SK-N-MC (cell line): ENCODE results near the gene FBXL14.

Source experiments
- DNase-seq: peaks from one replicate; pipeline ENCODE4 v3.0.0-alpha.2; 2011; ENCODE audit warnings: low read depth, low spot score
- H3K27ac ChIP-seq: fragments of 200-600 bp; sonication (generic); 2 replicates; pipeline ENCODE4 v1.5.1; 2016; ENCODE audit warnings: mixed run types
- H3K36me3 ChIP-seq: fragments of 200-600 bp; sonication (generic); 2 replicates; pipeline ENCODE4 v1.6.1; 2017; ENCODE audit warnings: antibody characterized with exemption, low read length, mixed read lengths; ENCODE audit not compliant: insufficient read depth
- H3K4me3 ChIP-seq: fragments of 200-600 bp; sonication (generic); 2 replicates; pipeline ENCODE4 v1.5.1; 2016
- H3K9ac ChIP-seq: fragments of 200-600 bp; sonication (generic); 2 replicates; pipeline ENCODE4 v1.8.0; 2017; ENCODE audit warnings: mixed run types, mixed read lengths; ENCODE audit not compliant: insufficient read length
- H3K9me3 ChIP-seq: fragments of 200-600 bp; sonication (generic); 2 replicates; pipeline ENCODE4 v1.6.1; 2017; ENCODE audit warnings: low read depth, mild to moderate bottlenecking, antibody characterized with exemption, low read length, moderate library complexity, mixed read lengths
- EZH2 ChIP-seq: fragments of 200-600 bp; sonication (generic); IDR thresholded peaks from one replicate; pipeline ENCODE4 v1.6.1; 2017; ENCODE audit warnings: antibody characterized with exemption
- FOXP2 ChIP-seq: optimal IDR thresholded peaks from 2 replicates; pipeline ENCODE3; 2011; ENCODE audit warnings: mild to moderate bottlenecking, moderate library complexity; ENCODE audit not compliant: insufficient read depth; ENCODE audit errors: extremely low read length, control extremely low read depth
- POLR2AphosphoS5 ChIP-seq: IDR thresholded peaks from 2 replicates; pipeline ENCODE4 v1.6.1; 2012; ENCODE audit warnings: mild to moderate bottlenecking, low read depth, low read length, borderline replicate concordance

The FBXL14 gene

GRCh38 chr12:1544996-1545700 lies 49.2 kb downstream of the FBXL14 start:
- Histone ChIP-seq H3K9ac (no peak overlapping the region), H3K36me3 (no peaks in the 10 kb centered on the region), H3K4me3 (no peak overlapping the region), H3K27ac (no peak overlapping the region), H3K9me3 (no peaks in the 10 kb centered on the region)
- TF ChIP-seq FOXP2 (no peak), EZH2 (no peak), POLR2AphosphoS5 (no peak)
- DNase-seq = peak; percentile 14

- Histone ChIP-seq H3K27ac (no peak overlapping the region), H3K9ac (no peak overlapping the region), H3K9me3 (no peaks in the 10 kb centered on the region), H3K4me3 (no peak overlapping the region), H3K36me3 (no peaks in the 10 kb centered on the region)
- DNase-seq = no peak
- TF ChIP-seq FOXP2 (no peak), POLR2AphosphoS5 (no peak), EZH2 (no peak)
Observed at GRCh38 chr12:1542599-1542998, 51.8 kb downstream of the FBXL14 start.

GRCh38 chr12:1540690-1541089 lies 53.7 kb downstream of the FBXL14 start:
- H3K27ac ChIP-seq = no peak overlapping the region
- H3K4me3 ChIP-seq = no peak overlapping the region
- no peak for DNase-seq

GRCh38 chr12:1539135-1539534 lies 55.2 kb downstream of the FBXL14 start:
- TF ChIP-seq POLR2AphosphoS5 = no peak
- TF ChIP-seq EZH2 = no peak
- no peak for TF ChIP-seq FOXP2
- Histone ChIP-seq H3K27ac (no peak overlapping the region), H3K9ac (no peak overlapping the region), H3K9me3 (no peaks in the 10 kb centered on the region), H3K4me3 (no peak overlapping the region), H3K36me3 (no peaks in the 10 kb centered on the region)
- no peak for DNase-seq

More at GRCh38 chr12:1540690-1541089, 53.7 kb downstream of the FBXL14 start:
- H3K9ac ChIP-seq = no peak overlapping the region
- TF ChIP-seq EZH2 (no peak), POLR2AphosphoS5 (no peak), FOXP2 (no peak)
- H3K36me3 ChIP-seq = no peaks in the 10 kb centered on the region
- H3K9me3 ChIP-seq = no peaks in the 10 kb centered on the region

- Histone ChIP-seq H3K9ac (no peak overlapping the region), H3K4me3 (no peak overlapping the region), H3K9me3 (no peaks in the 10 kb centered on the region), H3K27ac (no peak overlapping the region), H3K36me3 (no peaks in the 10 kb centered on the region)
- TF ChIP-seq POLR2AphosphoS5 = no peak
- TF ChIP-seq FOXP2 = no peak
- TF ChIP-seq EZH2 = no peak
- DNase-seq = no peak
Observed at GRCh38 chr12:1536817-1537216, 57.6 kb downstream of the FBXL14 start.

- H3K9me3 ChIP-seq = no peaks in the 10 kb centered on the region
- no peak for TF ChIP-seq FOXP2
- no peak for TF ChIP-seq POLR2AphosphoS5
- no peak for TF ChIP-seq EZH2
- no peak for DNase-seq
- no peaks in the 10 kb centered on the region for H3K36me3 ChIP-seq
- H3K9ac ChIP-seq = no peak overlapping the region
- H3K4me3 ChIP-seq = no peak overlapping the region
- H3K27ac ChIP-seq = no peak overlapping the region
Observed at GRCh38 chr12:1534748-1535147, 59.6 kb downstream of the FBXL14 start.

- Histone ChIP-seq H3K9me3 (no peaks in the 10 kb centered on the region), H3K36me3 (no peaks in the 10 kb centered on the region), H3K4me3 (0 out of 2 replicates have a peak overlapping the region, but pooled peaks have one; percentile 1), H3K27ac (no peak overlapping the region), H3K9ac (no peak overlapping the region)
- TF ChIP-seq POLR2AphosphoS5 = no peak
- TF ChIP-seq FOXP2 = no peak
- TF ChIP-seq EZH2 = no peak
- no peak for DNase-seq
Observed at GRCh38 chr12:1533602-1534304, 60.6 kb downstream of the FBXL14 start.

- 0 out of 2 replicates have a peak overlapping the region, but pooled peaks have one; percentile 26 for H3K4me3 ChIP-seq
- no peak overlapping the region for H3K9ac ChIP-seq
- no peak for DNase-seq
- TF ChIP-seq POLR2AphosphoS5 = no peak
- no peak for TF ChIP-seq FOXP2
- no peak for TF ChIP-seq EZH2
- H3K27ac ChIP-seq = no peak overlapping the region
- no peaks in the 10 kb centered on the region for H3K36me3 ChIP-seq
- no peaks in the 10 kb centered on the region for H3K9me3 ChIP-seq
Observed at GRCh38 chr12:1533205-1533601, 61.2 kb downstream of the FBXL14 start.
